GM06990 (cell line): ENCODE data around the gene PRKCZ.

Experiments
- DNase-seq: peaks from one replicate; pipeline ENCODE4 v3.0.0-alpha.2; 2011; ENCODE audit not compliant: insufficient read length; ENCODE audit errors: extremely low read depth
- H3K27me3 ChIP-seq: replicated peaks from 2 replicates; pipeline ENCODE4 v1.6.0; 2011; ENCODE audit warnings: low read length; ENCODE audit not compliant: control insufficient read depth, insufficient read depth
- H3K36me3 ChIP-seq: 2 replicates; pipeline ENCODE4 v1.5.1; 2011; ENCODE audit warnings: low read length; ENCODE audit not compliant: control insufficient read depth, insufficient read depth
- H3K4me3 ChIP-seq: replicated peaks from 2 replicates; pipeline ENCODE4 v1.5.1; 2011; ENCODE audit warnings: low read depth, mild to moderate bottlenecking, control low read depth, low read length
- CTCF ChIP-seq: IDR thresholded peaks from 2 replicates; pipeline ENCODE4 v1.5.1; 2011; ENCODE audit warnings: low read length, control low read depth, mild to moderate bottlenecking, inconsistent platforms; ENCODE audit not compliant: insufficient read depth, poor library complexity, severe bottlenecking

PRKCZ gene

GRCh38 chr1:2216767-2217058, 166.5 kb downstream of the PRKCZ start:
- Histone ChIP-seq H3K36me3 (no peaks in the 10 kb centered on the region), H3K27me3 (no peaks in the 10 kb centered on the region), H3K4me3 (no peak overlapping the region)
- no peak for TF ChIP-seq CTCF
- DNase-seq = no peak

DNA sequence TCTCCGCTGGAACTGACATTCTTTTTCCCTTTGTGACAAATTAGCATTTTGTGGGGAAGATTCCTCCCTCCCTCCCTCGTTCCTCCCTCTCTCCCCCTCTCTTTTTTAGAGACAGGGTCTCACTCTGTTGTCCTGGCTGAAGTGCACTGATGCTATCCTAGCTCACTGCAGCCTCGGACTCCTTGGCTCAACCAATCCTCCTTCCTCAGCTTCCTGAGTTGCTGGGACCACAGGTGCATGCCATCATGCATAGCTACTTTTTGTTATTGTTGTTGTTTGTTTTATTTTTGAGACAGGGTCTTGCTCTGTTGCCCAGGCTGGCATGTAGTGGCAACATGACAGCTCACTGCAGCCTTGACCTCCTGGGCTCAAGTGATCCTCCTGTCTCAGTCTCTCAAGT, 171.1 kb downstream of the PRKCZ start:
- H3K36me3 ChIP-seq = no peaks in the 10 kb centered on the region
- no peak overlapping the region for H3K4me3 ChIP-seq
- no peak for DNase-seq
- H3K27me3 ChIP-seq = no peaks in the 10 kb centered on the region; the same call in 1 of the 2 replicates
- no peak for TF ChIP-seq CTCF

DNA sequence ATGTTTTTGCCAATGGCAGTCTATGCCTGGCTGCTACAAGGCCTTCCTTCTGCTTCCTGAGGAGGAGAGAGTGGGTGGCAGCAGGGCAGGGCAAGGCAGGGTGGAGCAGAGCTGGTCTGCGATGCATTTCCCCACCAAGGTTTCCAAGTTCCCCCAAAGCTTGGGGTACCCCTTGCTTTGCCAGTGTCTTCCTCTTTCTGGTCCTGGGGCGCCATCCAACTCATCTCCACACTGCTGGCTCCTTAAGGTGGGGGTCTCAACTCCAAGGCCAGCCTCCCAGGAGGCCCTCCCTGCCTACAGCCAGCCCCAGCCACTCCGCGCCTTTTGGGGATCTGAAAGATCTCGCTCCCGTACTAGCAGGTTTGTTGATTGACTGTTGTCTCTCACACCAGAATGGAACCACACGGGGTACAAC, 174.0 kb downstream of the PRKCZ start:
- no peaks in the 10 kb centered on the region for H3K36me3 ChIP-seq
- TF ChIP-seq CTCF = no peak
- no peaks in the 10 kb centered on the region; the same call in 1 of the 2 replicates for H3K27me3 ChIP-seq
- DNase-seq = no peak
- no peak overlapping the region for H3K4me3 ChIP-seq

- Histone ChIP-seq H3K27me3 (no peaks in the 10 kb centered on the region; the same call in 1 of the 2 replicates), H3K4me3 (no peak overlapping the region), H3K36me3 (no peaks in the 10 kb centered on the region)
- DNase-seq = peak; percentile 5
- TF ChIP-seq CTCF = no peak
These were observed 174.6 kb downstream of the PRKCZ start for GRCh38 chr1:2224631-2225428.

GRCh38 chr1:2226525-2227345, 176.5 kb downstream of the PRKCZ start:
- peak; percentile 21 for DNase-seq
- H3K4me3 ChIP-seq = peak overlapping the region; percentile 73

More at GRCh38 chr1:2226525-2227345, 176.5 kb downstream of the PRKCZ start:
- TF ChIP-seq CTCF = no peak
- Histone ChIP-seq H3K36me3 (no peaks in the 10 kb centered on the region), H3K27me3 (no peaks in the 10 kb centered on the region; the same call in 1 of the 2 replicates)
